Inflammatory macrophage (primary cell): ENCODE data around the gene TMEM235.

ENCODE experiments used
- DNase-seq, 2 donors: peaks; one replicate each; pipeline ENCODE4 v3.0.0-alpha.2; 2020 to 2022

The TMEM235 gene

GRCh38 chr17:78273813-78274212 is 42.4 kb downstream of the TMEM235 start:
- DNase-seq = no peak

GRCh38 chr17:78275355-78275754 is 43.9 kb downstream of the TMEM235 start:
- DNase-seq = no peak

GRCh38 chr17:78276098-78276887 is 44.9 kb downstream of the TMEM235 start:
- DNase-seq = no peak

GRCh38 chr17:78278139-78278741 is 46.8 kb downstream of the TMEM235 start:
- no peak for DNase-seq

GRCh38 chr17:78279360-78279990 is 48.0 kb downstream of the TMEM235 start:
- no peak for DNase-seq

GRCh38 chr17:78281249-78281845 is 49.9 kb downstream of the TMEM235 start:
- peak in 1 of 2 donors; percentile 24 for DNase-seq

- peak; percentile 92 to 96 for DNase-seq
Measured at GRCh38 chr17:78284146-78284545, 52.7 kb downstream of the TMEM235 start.

- DNase-seq = no peak
Measured at GRCh38 chr17:78289004-78289403, 57.6 kb downstream of the TMEM235 start.

- peak; percentile 82 to 91 for DNase-seq
Measured at GRCh38 chr17:78289802-78290363, 58.5 kb downstream of the TMEM235 start.
